ENCODE measurements around the gene ITSN1. TPM values are rescaled to one million over a fixed set of nuclear protein-coding genes. Genes with fewer than 3 reads are reported as not detected.
"Not testable (repeated sequence)": the region's sequence is repeated elsewhere in the genome, so short reads cannot be mapped to it uniquely, and the experiment has no call there.

ITSN1 gene
- total RNA-seq, 1 donor from 2014 or later = 77.5 TPM

DNA sequence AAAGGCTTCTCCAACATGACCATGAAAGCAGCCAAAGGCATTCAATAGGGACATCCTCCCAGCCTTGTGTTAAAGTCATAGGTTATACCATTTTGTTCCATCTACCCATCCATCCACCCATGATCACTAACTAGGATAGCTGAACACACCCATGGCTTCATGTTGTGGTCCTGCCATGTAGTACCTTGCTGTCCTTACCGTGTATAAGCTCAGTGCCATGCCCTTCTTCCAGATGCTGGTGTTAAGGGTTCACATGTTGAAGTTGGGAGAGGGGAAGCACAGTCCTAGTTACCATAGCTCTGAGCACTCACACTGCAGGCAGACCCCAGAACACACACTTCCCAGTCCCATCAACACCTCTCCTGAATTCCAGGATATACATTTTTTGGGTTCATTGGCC lies 221.8 kb downstream of the ITSN1 start:
- no peaks in the 10 kb centered on the region for H3K27me3 Mint-ChIP-seq (ENCODE audit: low read depth)

GRCh38 chr21:33865176-33865575 lies 222.9 kb downstream of the ITSN1 start:
- no peaks in the 10 kb centered on the region for H3K27me3 Mint-ChIP-seq (ENCODE audit: low read depth)
- peaks cover 4% of the 10 kb centered on the region for H3K36me3 Mint-ChIP-seq

More for the DNA sequence above, 221.8 kb downstream of the ITSN1 start:
- TF ChIP-seq CTCF (IDR thresholded peaks at IDR 0.05; ENCODE audit: unreplicated experiment) = no peak
- H3K4me1 Mint-ChIP-seq = no peaks in the 10 kb centered on the region
- no peaks in the 10 kb centered on the region for H3K9me3 Mint-ChIP-seq
- H3K36me3 Mint-ChIP-seq = no peaks in the 10 kb centered on the region
- H3K4me3 Mint-ChIP-seq = no peak overlapping the region
- H3K27ac Mint-ChIP-seq = no peak overlapping the region
- no peak for DNase-seq (ENCODE audit: low spot score in 2 of 2, unreplicated experiment in 2 of 2)

GRCh38 chr21:33865996-33866575 lies 223.8 kb downstream of the ITSN1 start:
- H3K4me3 Mint-ChIP-seq = no peak overlapping the region
- no peak overlapping the region for H3K27ac Mint-ChIP-seq
- no peak for DNase-seq (ENCODE audit: low spot score in 2 of 2, unreplicated experiment in 2 of 2)
- no peaks in the 10 kb centered on the region for H3K4me1 Mint-ChIP-seq
- H3K9me3 Mint-ChIP-seq = no peaks in the 10 kb centered on the region
- no peaks in the 10 kb centered on the region for H3K27me3 Mint-ChIP-seq (ENCODE audit: low read depth)
- no peak for TF ChIP-seq CTCF (IDR thresholded peaks at IDR 0.05; ENCODE audit: unreplicated experiment)
- peaks cover 4% of the 10 kb centered on the region for H3K36me3 Mint-ChIP-seq

More at GRCh38 chr21:33865176-33865575, 222.9 kb downstream of the ITSN1 start:
- Mint-ChIP-seq H3K4me1 (no peaks in the 10 kb centered on the region), H3K9me3 (no peaks in the 10 kb centered on the region), H3K4me3 (no peak overlapping the region), H3K27ac (no peak overlapping the region)
- no peak for TF ChIP-seq CTCF (IDR thresholded peaks at IDR 0.05; ENCODE audit: unreplicated experiment)
- no peak for DNase-seq (ENCODE audit: low spot score in 2 of 2, unreplicated experiment in 2 of 2)

GRCh38 chr21:33866826-33867225 lies 224.5 kb downstream of the ITSN1 start:
- no peaks in the 10 kb centered on the region for H3K9me3 Mint-ChIP-seq
- peaks cover 4% of the 10 kb centered on the region for H3K36me3 Mint-ChIP-seq
- H3K27me3 Mint-ChIP-seq (ENCODE audit: low read depth) = no peaks in the 10 kb centered on the region
- TF ChIP-seq CTCF (IDR thresholded peaks at IDR 0.05; ENCODE audit: unreplicated experiment) = no peak
- H3K4me3 Mint-ChIP-seq = no peak overlapping the region
- no peak for DNase-seq (ENCODE audit: low spot score in 2 of 2, unreplicated experiment in 2 of 2)
- H3K4me1 Mint-ChIP-seq = no peaks in the 10 kb centered on the region
- H3K27ac Mint-ChIP-seq = no peak overlapping the region

DNA sequence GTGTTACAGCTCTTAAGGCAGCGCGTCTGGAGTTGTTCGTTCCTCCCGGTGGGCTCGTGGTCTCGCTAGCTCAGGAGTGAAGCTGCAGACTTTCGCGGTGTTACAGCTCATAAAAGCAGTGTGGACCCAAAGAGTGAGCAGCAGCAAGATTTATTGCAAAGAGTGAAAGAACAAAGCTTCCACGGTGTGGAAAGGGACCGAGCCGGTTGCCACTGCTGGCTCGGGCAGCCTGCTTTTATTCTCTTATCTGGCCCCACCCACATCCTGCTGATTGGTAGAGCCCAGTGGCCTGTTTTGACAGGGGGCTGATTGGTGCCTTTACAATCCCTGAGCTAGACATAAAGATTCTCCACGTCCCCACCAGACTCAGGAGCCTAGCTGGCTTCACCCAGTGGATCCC lies 225.6 kb downstream of the ITSN1 start:
- H3K9me3 Mint-ChIP-seq; H3K4me3 Mint-ChIP-seq; H3K27me3 Mint-ChIP-seq (ENCODE audit: low read depth); H3K36me3 Mint-ChIP-seq; H3K27ac Mint-ChIP-seq; DNase-seq (ENCODE audit: low spot score in 2 of 2, unreplicated experiment in 2 of 2); H3K4me1 Mint-ChIP-seq: not testable (repeated sequence)

- Mint-ChIP-seq H3K9me3 (no peaks in the 10 kb centered on the region), H3K27me3 (ENCODE audit: low read depth) (no peaks in the 10 kb centered on the region), H3K27ac (no peak overlapping the region), H3K36me3 (peaks cover 4% of the 10 kb centered on the region), H3K4me1 (no peaks in the 10 kb centered on the region), H3K4me3 (no peak overlapping the region)
- no peak for TF ChIP-seq CTCF (IDR thresholded peaks at IDR 0.05; ENCODE audit: unreplicated experiment)
- DNase-seq (ENCODE audit: low spot score in 2 of 2, unreplicated experiment in 2 of 2) = no peak
These were observed 227.6 kb downstream of the ITSN1 start for GRCh38 chr21:33869873-33870272.
